B cell (primary cell): ENCODE data around the gene FAHD2B. TPM values are rescaled to one million over a fixed set of nuclear protein-coding genes. Genes with fewer than 3 reads are reported as not detected.
"Not testable (repeated sequence)": the region's sequence is repeated elsewhere in the genome, so short reads cannot be mapped to it uniquely, and the experiment has no call there.

ENCODE experiments used
- ATAC-seq: fragments of 200-7000 bp; cut with Tn5 transposase; one replicate; pipeline ENCODE4 v1.10.0; 2021; ENCODE audit warnings: low read depth, mild to moderate bottlenecking, moderate number of reproducible peaks, moderate library complexity
- CTCF ChIA-PET: fragments of 350-600 bp; sonication (Branson Sonifier 250); formaldehyde crosslinking; loops from one replicate; lab custom pipeline; 2021; ENCODE audit warnings: antibody characterized with exemption, inconsistent platforms; lab: Charles Lee
- POLR2A ChIA-PET: fragments of 350-600 bp; sonication (Branson Sonifier 250); formaldehyde crosslinking; loops from one replicate; lab custom pipeline; 2021; ENCODE audit warnings: antibody characterized with exemption; lab: Charles Lee
- DNase-seq: peaks from one replicate; pipeline ENCODE4 v3.0.0; 2013
- H2AFZ ChIP-seq: 2 replicates; pipeline ENCODE4 v1.6.1; 2012; ENCODE audit warnings: mild to moderate bottlenecking, low read depth, low read length; ENCODE audit not compliant: insufficient read depth, poor library complexity, severe bottlenecking
- H3K27ac ChIP-seq, 2 donors: 1 replicate in 1 of 2; 2 replicates in 1 of 2; pipeline ENCODE4 v1.5.1; 2012 to 2013; ENCODE audit warnings: low read length in 2 of 2, mild to moderate bottlenecking in 2 of 2, moderate library complexity in 1 of 2
- H3K27me3 ChIP-seq, 4 experiments: fragments of 200-600 bp in 1 of 4; sonication (generic) in 1 of 4; replicated peaks in 1 of 4; 1 replicate in 2 of 4; 2 replicates in 2 of 4; pipeline versions ENCODE4 v1.6.1 to v1.7.0; 2013 to 2016; ENCODE audit warnings: low read length in 3 of 4, mild to moderate bottlenecking in 2 of 4, mixed read lengths in 1 of 4, moderate library complexity in 1 of 4; ENCODE audit not compliant: insufficient read depth in 4 of 4, control insufficient read depth in 3 of 4; ENCODE audit errors: control extremely low read depth in 1 of 4
- H3K36me3 ChIP-seq, 2 experiments: replicated peaks in 1 of 2; 1 replicate in 1 of 2; 2 replicates in 1 of 2; pipeline versions ENCODE4 v1.6.1 to v1.7.1; 2013; ENCODE audit warnings: low read length in 1 of 2; ENCODE audit not compliant: insufficient read depth in 2 of 2, control insufficient read depth in 1 of 2; ENCODE audit errors: control extremely low read depth in 1 of 2, extremely low read depth in 1 of 2
- H3K4me1 ChIP-seq, 2 donors: fragments of 200-600 bp in 1 of 2; sonication (generic) in 1 of 2; 1 replicate in 1 of 2; 2 replicates in 1 of 2; pipeline versions ENCODE4 v1.5.1 to v1.6.1; 2013 to 2017; ENCODE audit warnings: low read length in 2 of 2; ENCODE audit not compliant: control insufficient read depth in 2 of 2, insufficient read depth in 2 of 2
- H3K4me2 ChIP-seq: replicated peaks from 2 replicates; pipeline ENCODE3; 2012; ENCODE audit warnings: mild to moderate bottlenecking, low read depth, low read length; ENCODE audit not compliant: poor library complexity, severe bottlenecking
- H3K4me3 ChIP-seq, 5 experiments: fragments of 200-600 bp in 1 of 5; sonication (generic) in 1 of 5; 1 replicate in 3 of 5; 2 replicates in 2 of 5; pipeline versions ENCODE4 v1.5.1 to v1.7.0; 2011 to 2016; ENCODE audit warnings: low read length in 4 of 5, mild to moderate bottlenecking in 4 of 5, low read depth in 2 of 5, control low read depth in 1 of 5, moderate library complexity in 1 of 5; ENCODE audit not compliant: insufficient read depth in 1 of 5; ENCODE audit errors: control extremely low read depth in 1 of 5, extremely low read depth in 1 of 5
- H3K79me2 ChIP-seq: fragments of 200-600 bp; sonication (generic); one replicate; pipeline ENCODE4 v1.6.0; 2016; ENCODE audit warnings: low read length; ENCODE audit not compliant: control insufficient read depth, insufficient read depth
- H3K9ac ChIP-seq: fragments of 200-600 bp; sonication (generic); 2 replicates; pipeline ENCODE4 v1.6.1; 2017; ENCODE audit warnings: mild to moderate bottlenecking, low read length, moderate library complexity
- H3K9me3 ChIP-seq, 3 donors: one replicate each; pipeline versions ENCODE4 v1.6.1 to v1.7.1; 2013; ENCODE audit warnings: low read length in 2 of 3; ENCODE audit not compliant: control insufficient read depth in 2 of 3, insufficient read depth in 1 of 3; ENCODE audit errors: control extremely low read depth in 1 of 3
- H4K20me1 ChIP-seq: 2 replicates; pipeline ENCODE4 v1.6.0; 2012; ENCODE audit warnings: mild to moderate bottlenecking, low read length; ENCODE audit not compliant: insufficient read depth, control insufficient read depth, poor library complexity, severe bottlenecking
- H3K27ac Mint-ChIP-seq: one replicate; pipeline ENCODE4 v1.8.0; 2021; ENCODE audit warnings: mixed read lengths
- H3K27me3 Mint-ChIP-seq: one replicate; pipeline ENCODE4 v1.8.0; 2021; ENCODE audit warnings: mixed read lengths
- H3K4me1 Mint-ChIP-seq: one replicate; pipeline ENCODE4 v1.8.0; 2021; ENCODE audit warnings: mixed read lengths
- H3K4me3 Mint-ChIP-seq: one replicate; pipeline ENCODE4 v1.8.0; 2021; ENCODE audit warnings: mixed read lengths
- H3K9me3 Mint-ChIP-seq: one replicate; pipeline ENCODE4 v1.8.0; 2022; ENCODE audit warnings: mixed read lengths; ENCODE audit not compliant: insufficient read depth
- WGBS: methylation state at CpG from one replicate; pipeline ENCODE4 v1.1.5; 2013; ENCODE audit warnings: missing lambda C conversion rate; ENCODE audit not compliant: insufficient coverage; 5-methylcytosine and 5-hydroxymethylcytosine counted together
- intact Hi-C: fragments of 100-400 bp; cut with micrococcal nuclease; formaldehyde crosslinking; loops from one replicate; pipeline ENCODE4 v1.10.0; 2022
- polyA plus RNA-seq: library from polyadenylated mRNA; depleted of rRNA; stranded (reverse); fragments of >200 nt; gene quantifications from 2 replicates; pipeline ENCODE4 v1.2.3, GENCODE V29; 2012
- total RNA-seq, 2 donors: library from RNA; stranded (reverse); fragments of 120-200 nt in 1 of 2; gene quantifications; 1 replicate in 1 of 2; 2 replicates in 1 of 2; pipeline versions ENCODE4 v1.2.3 to v1.2.4, GENCODE V29; 2013 to 2022
- TF ChIP-seq, protein P1 (sequence below): fragments of 200-600 bp; IDR thresholded peaks from one replicate; pipeline ENCODE4 v1.8.0; 2022; ENCODE audit warnings: antibody characterized with exemption, mild to moderate bottlenecking

FAHD2B gene
- total and polyA plus RNA-seq, 2 donors (not counting 1 experiment from before 2014, with no cell fraction given): 12.4 to 20.6 TPM

DNA sequence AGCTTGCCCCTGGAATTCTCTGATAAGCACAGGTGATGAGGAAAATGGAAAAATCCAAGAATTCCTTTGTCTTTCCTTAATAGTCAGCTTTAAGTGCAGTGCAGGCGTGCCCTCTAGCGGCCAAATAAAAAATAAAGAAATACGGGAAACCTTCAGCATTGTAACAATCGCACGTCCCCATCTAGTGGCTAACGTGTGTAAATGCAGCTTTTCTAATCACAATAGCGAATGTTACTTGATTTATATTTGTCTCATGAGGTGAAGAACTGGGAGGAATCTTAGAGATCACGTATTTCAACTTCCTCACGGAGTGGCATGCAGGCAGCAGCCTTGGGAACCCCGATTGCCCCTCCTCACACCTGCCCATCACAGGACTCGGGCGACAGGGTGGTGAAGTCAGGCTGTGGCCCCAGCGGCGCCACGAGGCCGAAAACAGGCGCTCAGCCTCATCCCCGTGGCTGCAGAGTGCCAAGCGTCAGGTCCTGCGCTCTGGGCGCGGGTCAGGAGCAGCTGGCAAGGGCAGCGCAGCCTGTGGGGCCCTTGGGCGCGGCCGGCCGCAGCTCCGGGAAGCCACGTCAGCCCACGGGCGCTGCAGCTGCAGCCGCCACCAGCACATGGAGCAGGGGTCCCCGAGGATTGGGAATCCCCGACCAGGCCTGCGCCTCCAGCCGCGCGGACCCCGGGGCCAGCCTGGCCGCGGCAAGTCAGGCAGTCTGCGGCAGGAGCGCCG lies 17.8 kb upstream of the FAHD2B start:
- WGBS: under 1% methylated on average over 29 of the region's 44 CpGs
- DNase-seq (peak; percentile 78), ATAC-seq (peak; percentile 67)
- Histone ChIP-seq H3K4me3 (peak overlapping the region; percentile 58 to 85 (median 68)), H3K9ac (peak overlapping the region; percentile 74), H3K4me2 (peak overlapping the region; percentile 72), H3K27ac (peak overlapping the region; percentile 47 to 72), H2AFZ (peak overlapping the region; percentile 96)
- not testable (repeated sequence) for H3K4me1 Mint-ChIP-seq, H3K27me3 ChIP-seq, H3K9me3 ChIP-seq, H3K79me2 ChIP-seq, H3K9me3 Mint-ChIP-seq, H3K36me3 ChIP-seq, H3K4me1 ChIP-seq, H4K20me1 ChIP-seq
- Mint-ChIP-seq H3K4me3 (peak overlapping the region; percentile 100), H3K27me3 (peaks cover 14% of the 10 kb centered on the region), H3K27ac (peak overlapping the region; percentile 97)
- POLR2A ChIA-PET: interaction anchor here (1.1 to 1.5 kb wide), 3 partner anchors 255 to 312 kb away, joined by 3 to 7 read pairs (median 4); partner anchors contain the start of gene ANKRD39
- intact Hi-C loops: loop anchor here (2.0 to 10.0 kb wide), 2 partner anchors 352 to 552 kb away; partner anchors contain the start of genes ACTR1B, C2orf92 and CNNM4
- CTCF ChIA-PET: interaction anchor here (0.6 to 3.7 kb wide), 16 partner anchors 17 to 705 kb away, joined by 3 to 58 read pairs (median 4); partner anchors contain the start of genes ANKRD39 and CNNM3
- TF ChIP-seq, protein P1, sequence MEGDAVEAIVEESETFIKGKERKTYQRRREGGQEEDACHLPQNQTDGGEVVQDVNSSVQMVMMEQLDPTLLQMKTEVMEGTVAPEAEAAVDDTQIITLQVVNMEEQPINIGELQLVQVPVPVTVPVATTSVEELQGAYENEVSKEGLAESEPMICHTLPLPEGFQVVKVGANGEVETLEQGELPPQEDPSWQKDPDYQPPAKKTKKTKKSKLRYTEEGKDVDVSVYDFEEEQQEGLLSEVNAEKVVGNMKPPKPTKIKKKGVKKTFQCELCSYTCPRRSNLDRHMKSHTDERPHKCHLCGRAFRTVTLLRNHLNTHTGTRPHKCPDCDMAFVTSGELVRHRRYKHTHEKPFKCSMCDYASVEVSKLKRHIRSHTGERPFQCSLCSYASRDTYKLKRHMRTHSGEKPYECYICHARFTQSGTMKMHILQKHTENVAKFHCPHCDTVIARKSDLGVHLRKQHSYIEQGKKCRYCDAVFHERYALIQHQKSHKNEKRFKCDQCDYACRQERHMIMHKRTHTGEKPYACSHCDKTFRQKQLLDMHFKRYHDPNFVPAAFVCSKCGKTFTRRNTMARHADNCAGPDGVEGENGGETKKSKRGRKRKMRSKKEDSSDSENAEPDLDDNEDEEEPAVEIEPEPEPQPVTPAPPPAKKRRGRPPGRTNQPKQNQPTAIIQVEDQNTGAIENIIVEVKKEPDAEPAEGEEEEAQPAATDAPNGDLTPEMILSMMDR: peak; percentile 91

DNA sequence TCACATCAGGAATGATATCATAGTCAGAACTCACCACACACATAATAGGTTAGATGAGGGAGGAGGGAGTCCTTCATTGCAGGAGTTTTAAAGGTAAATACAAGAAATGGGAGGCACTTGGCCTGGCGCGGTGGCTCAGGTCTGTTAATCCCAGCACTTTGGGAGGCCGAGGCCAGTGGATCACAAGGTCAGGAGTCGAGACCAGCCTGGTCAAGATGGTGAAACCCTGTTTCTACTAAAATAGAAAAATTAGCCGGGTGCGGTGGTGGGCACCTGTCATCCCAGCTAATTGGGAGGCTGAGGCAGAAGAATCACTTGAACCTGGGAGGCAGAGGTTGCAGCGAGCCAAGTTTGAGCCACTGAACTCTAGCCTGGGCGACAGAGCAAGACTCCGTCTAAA lies 16.6 kb upstream of the FAHD2B start:
- not testable (repeated sequence) for H4K20me1 ChIP-seq, H3K9ac ChIP-seq, H3K79me2 ChIP-seq, H3K9me3 ChIP-seq, H3K27ac Mint-ChIP-seq, H3K36me3 ChIP-seq, H3K4me2 ChIP-seq, H3K4me3 Mint-ChIP-seq, ATAC-seq, H3K27me3 ChIP-seq, DNase-seq, H3K27ac ChIP-seq, H2AFZ ChIP-seq, H3K4me3 ChIP-seq, H3K4me1 ChIP-seq, H3K4me1 Mint-ChIP-seq, H3K9me3 Mint-ChIP-seq
- H3K27me3 Mint-ChIP-seq: peaks cover 17% of the 10 kb centered on the region
- ChIA-PET CTCF (interaction anchor here (1.1 to 3.7 kb wide), 6 partner anchors 98 to 407 kb away, joined by 3 to 58 read pairs (median 5); partner anchors contain the start of genes ANKRD39 and CNNM3), POLR2A (interaction anchor here (1.1 kb wide), 1 partner anchor 254 kb away, joined by 7 read pairs; the partner anchor contains the start of gene ANKRD39)
- intact Hi-C loops: loop anchor here (10.0 kb wide), 1 partner anchor 554 kb away; the partner anchor contains the start of genes ACTR1B and C2orf92
- WGBS: 95% methylated on average over 9 of the region's 9 CpGs

DNA sequence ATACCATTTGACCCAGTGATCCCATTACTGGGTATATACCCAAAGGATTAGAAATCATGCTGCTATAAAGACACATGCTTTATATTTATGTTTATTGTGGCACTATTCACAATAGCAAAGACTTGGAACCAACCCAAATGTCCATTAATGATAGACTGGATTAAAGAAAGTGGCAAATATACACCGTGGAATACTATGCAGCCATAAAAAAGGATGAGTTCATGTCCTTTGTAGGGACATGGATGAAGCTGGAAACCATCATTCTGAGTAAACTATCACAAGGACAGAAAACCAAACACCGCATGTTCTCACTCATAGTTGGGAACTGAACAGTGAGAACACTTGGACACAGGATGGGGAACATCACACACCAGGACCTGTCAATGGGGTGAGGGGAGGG lies 12.2 kb upstream of the FAHD2B start:
- H4K20me1 ChIP-seq, H3K27ac ChIP-seq, H3K36me3 ChIP-seq, H2AFZ ChIP-seq, ATAC-seq, H3K9me3 ChIP-seq, POLR2A ChIA-PET, H3K4me2 ChIP-seq, H3K4me3 ChIP-seq, H3K9me3 Mint-ChIP-seq, H3K9ac ChIP-seq, H3K4me1 ChIP-seq, intact Hi-C loops, H3K27ac Mint-ChIP-seq, DNase-seq, H3K27me3 ChIP-seq, H3K4me1 Mint-ChIP-seq, H3K79me2 ChIP-seq, H3K4me3 Mint-ChIP-seq, CTCF ChIA-PET: not testable (repeated sequence)
- no CpG with 5 or more reads among the region's 2 CpGs for WGBS
- peaks cover 24% of the 10 kb centered on the region for H3K27me3 Mint-ChIP-seq
